Esophagus muscularis mucosa (tissue), 3 donors: ENCODE results near the gene AFG1L.

Source experiments
- CTCF ChIP-seq, 3 experiments: fragments of 200-600 bp in 2 of 3; fragments of 450-650 bp in 1 of 3; sonication (generic) in 2 of 3; IDR thresholded peaks; one replicate each; pipeline ENCODE4 v1.5.1; 2017 to 2019; ENCODE audit warnings: antibody characterized with exemption in 3 of 3, mild to moderate bottlenecking in 2 of 3, moderate library complexity in 1 of 3
- POLR2A ChIP-seq: fragments of 450-650 bp; IDR thresholded peaks from one replicate; pipeline ENCODE4 v1.6.1; 2017; ENCODE audit warnings: antibody characterized with exemption, moderate library complexity, mild to moderate bottlenecking, low read depth

- TF ChIP-seq CTCF (IDR thresholded peaks at IDR 0.05) (no peak), POLR2A (no peak)
Observed at GRCh38 chr6:108436771-108437170, 141.9 kb downstream of the AFG1L start.
